GM18520 (cell line): ENCODE measurements around the gene SNRNP70.
"Not testable (repeated sequence)": the region's sequence is repeated elsewhere in the genome, so short reads cannot be mapped to it uniquely, and the experiment has no call there.

Experiments
- ATAC-seq: cut with Tn5 transposase; IDR thresholded peaks from one replicate; pipeline ENCODE4 v1.9.1; 2021; ENCODE audit not compliant: unreplicated experiment

The SNRNP70 gene

GRCh38 chr19:49064029-49064629 is 21.1 kb upstream of the SNRNP70 start:
- ATAC-seq, result no peak

- ATAC-seq, result no peak
These were observed 20.3 kb upstream of the SNRNP70 start, which contains the start of gene NTF4 for GRCh38 chr19:49064768-49065611. Gene NTF4 (minus strand): TSS chr19:49064818. CDS start chr19:49061997, 2,821 bp downstream.

DNA sequence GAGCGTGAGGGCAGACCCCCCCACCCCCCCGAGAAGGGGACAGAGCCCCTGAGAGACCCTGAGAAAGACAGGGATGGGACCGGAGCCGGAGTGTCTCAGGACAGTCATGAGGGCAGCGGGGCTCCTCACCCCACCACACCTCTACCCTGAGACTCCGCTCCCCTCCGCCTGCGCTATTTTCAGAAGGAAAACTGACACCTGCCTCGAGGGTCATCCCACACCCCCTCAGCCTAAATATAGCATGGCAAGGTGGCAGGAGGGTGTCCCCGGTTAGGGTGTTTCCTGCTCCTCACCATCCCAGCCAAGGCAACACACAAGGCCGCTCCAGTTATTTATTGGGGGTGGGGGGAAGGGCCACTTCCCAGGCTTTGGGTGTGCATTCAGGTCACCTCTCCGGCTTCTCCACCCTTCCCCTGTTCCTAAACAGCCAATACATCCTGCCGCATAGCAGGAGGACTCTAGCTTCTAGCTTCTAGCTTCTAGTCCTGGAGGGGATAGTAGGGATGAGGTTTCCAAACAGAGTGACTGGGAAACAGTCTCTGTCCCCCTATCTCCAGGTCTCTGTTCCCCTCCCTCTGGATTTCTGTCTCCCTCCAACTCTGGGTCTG is 19.2 kb upstream of the SNRNP70 start:
- no peak for ATAC-seq

GRCh38 chr19:49067554-49067953 is 17.7 kb upstream of the SNRNP70 start:
- no peak for ATAC-seq

- ATAC-seq, result no peak
These were observed 16.2 kb upstream of the SNRNP70 start for GRCh38 chr19:49069026-49069425.

GRCh38 chr19:49070416-49070815 is 14.8 kb upstream of the SNRNP70 start:
- no peak for ATAC-seq

DNA sequence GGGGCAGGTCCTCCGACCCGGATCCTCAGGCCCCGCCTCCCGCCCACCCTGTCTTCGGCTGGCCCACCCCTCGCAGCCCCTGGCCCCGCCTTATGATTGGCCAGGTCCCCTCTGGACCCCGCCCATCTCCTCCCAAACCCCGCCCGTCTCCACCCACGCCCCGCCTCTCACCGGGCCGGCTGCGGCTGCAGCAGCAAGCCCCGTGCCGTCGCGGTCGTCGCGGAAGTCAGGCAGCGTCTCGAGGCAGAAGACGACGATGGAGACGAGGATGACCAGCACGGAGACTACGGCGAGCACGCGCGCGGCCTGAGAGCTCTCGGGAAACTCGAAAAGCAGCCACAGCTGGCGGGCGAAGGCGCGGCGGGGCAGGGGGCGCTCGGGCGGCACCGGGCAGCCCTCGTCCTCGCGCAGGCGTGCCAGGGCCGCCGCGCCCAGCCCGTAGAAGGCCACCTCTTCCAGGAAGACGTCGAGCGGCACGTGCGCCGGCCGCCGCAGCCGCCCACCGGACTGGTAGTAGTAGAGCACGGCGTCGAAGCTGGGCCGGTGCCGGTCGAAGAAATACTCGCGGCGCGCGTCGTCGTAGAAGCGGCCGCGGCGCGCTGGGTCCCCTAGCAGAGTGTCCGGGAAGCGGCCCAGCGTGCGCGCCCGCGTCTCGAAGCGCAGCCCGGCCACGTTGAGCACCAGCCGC is 13.2 kb upstream of the SNRNP70 start:
- no peak for ATAC-seq

DNA sequence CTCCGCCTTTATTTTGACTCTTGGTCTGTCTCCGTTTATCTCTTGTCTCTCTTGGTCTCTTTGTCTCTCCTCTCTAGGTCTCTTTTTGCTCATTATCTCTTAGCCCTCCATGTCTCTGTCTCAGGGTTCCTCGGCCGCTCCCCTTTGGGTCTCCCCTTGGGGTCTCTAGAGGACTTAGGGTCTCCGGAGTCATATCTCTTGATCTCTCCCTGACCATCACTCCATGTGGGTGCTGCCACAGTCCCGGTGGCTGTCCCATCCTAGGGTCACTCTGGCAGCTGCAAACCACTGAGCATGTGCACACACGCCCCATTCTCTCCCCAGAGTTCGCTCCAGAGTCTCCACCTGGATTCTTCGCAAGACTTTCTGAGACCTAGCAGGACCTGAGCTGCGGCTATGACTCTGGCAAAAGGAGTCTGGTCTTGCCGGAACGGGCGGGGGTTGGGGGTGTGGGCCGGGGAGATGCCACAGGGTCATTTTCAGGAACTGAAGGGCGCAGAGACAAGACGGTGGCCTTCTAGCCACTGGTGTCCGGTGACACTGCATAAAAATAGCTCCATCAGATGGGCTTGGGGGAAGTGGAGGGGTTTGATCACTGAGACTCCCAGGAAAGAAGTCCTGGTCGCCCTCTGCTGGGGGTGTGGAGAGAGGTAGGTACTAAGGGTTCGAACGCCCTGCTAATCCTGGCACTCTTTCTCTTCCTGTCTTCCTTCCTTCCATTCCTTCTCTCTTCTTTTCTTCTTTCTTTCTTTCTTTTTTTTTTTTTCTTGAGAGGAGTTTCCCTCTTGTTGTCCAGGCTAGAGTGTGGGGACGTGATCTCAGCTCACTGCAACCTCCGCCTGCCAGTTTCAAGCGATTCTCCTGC is 11.5 kb upstream of the SNRNP70 start:
- no peak for ATAC-seq

- ATAC-seq, result not testable (repeated sequence)
These were observed 10.4 kb upstream of the SNRNP70 start for GRCh38 chr19:49074869-49075268.

DNA sequence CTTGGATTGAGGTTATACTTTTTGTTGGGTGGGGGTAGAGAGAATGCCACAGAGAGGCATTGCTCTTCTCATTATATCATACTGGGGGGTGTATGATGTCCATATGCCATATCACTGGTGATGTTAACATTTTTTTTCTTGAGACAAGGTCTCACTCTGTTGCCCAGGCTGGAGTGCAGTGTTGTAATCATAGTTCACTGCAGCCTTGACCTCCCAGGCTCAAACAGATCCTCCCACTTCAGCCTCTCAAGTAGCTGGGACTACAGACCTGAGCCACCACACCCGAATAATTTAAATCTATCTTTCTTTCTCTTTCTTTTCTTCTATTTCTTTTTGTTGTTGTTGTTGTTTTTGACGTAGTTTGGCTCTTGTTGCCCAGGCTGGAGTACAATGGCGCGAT is 4.9 kb upstream of the SNRNP70 start:
- no peak for ATAC-seq

DNA sequence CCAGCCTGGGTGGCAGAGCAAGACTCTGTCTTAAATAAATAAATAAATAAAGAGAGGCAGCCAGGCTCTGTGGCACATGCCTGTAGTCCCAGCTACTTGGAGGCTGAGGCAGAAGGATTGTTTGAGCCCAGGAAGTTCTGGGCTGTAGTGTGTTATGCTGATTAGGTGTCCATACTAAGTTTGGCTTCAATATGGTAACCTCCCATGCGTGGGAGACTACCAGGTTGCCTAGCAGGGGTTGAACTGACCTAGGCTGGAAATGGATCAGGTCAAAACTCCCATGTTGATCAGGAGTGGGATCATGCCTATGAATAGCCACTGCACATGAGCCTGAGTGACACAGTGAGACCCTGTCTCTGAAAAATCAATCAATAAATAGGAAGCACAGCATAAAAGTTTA is 4.0 kb upstream of the SNRNP70 start:
- no peak for ATAC-seq

DNA sequence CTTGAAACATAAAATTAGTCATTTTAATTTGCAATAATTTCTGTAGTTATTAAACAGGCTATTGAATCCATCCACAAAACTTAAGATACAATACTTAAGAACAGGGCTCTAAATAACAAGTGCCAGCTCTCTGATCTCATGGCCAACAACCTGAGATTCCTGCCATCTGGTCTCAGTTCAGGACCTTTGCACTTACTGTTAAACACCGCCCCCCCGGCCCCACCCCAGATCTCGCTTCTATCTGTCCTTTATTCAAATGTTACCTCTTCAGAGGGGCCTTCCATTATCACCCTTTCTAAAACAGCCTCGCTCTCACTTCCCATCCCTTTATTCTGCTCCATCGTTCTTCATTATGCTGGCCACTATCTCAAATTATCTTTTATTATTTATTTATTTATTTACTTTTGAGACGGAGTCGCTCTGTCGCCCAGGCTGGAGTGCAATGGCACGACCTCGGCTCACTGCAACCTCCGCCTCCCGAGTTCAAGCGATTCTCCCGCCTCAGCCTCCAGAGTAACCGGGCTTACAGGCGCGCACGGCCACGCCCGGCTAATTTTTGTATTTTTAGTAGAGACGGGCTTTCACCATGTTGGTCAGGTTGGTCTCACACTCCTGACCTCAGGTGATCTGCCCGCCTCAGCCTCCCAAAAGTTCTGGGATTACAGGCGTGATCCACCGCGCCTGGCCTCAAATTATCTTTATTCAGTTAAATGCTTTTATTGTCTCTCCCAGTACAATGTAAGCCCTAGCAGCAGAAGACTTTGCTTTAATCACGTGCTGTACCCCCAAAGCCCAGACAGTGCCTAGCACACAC is 838 bp upstream of the SNRNP70 start:
- no peak for ATAC-seq

- no peak for ATAC-seq
These were observed 599 bp downstream of the SNRNP70 start for GRCh38 chr19:49085868-49086232.

DNA sequence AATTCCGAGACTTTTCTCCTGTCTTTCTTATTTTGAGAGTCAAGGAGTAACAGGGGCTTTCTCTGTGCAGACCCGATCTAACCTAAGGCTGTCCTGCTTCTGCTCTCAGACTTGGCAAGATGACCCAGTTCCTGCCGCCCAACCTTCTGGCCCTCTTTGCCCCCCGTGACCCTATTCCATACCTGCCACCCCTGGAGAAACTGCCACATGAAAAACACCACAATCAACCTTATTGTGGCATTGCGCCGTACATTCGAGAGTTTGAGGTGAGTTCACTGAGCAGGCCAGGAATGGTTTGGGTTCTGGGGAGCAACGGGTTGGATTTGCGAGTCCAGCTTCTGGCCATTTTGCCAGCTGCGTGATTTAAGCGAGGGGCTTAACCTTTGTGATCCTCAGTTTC is 1.0 kb downstream of the SNRNP70 start:
- ATAC-seq, result no peak

- no peak for ATAC-seq
These were observed 6.3 kb downstream of the SNRNP70 start for GRCh38 chr19:49091391-49092038.

DNA sequence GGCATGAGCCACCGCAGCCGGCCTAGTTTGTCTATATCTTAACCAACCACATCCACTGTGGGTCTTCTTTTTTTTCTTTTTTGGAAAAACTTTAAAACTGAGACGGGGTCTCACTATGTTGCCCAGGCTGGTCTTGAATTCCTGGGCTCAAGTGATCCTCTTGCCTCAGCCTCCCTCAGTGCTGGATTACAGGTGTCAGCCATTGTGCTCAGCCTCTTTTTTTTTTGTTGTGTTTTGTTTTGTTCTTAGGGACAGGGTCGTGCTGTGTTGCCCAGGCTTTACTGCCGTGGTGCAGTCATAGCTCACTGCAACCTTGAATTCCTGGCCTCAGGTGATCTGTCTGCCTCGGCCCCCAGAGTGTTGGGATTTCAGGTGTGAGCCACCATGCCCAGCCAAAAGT is 7.4 kb downstream of the SNRNP70 start:
- ATAC-seq, result no peak

DNA sequence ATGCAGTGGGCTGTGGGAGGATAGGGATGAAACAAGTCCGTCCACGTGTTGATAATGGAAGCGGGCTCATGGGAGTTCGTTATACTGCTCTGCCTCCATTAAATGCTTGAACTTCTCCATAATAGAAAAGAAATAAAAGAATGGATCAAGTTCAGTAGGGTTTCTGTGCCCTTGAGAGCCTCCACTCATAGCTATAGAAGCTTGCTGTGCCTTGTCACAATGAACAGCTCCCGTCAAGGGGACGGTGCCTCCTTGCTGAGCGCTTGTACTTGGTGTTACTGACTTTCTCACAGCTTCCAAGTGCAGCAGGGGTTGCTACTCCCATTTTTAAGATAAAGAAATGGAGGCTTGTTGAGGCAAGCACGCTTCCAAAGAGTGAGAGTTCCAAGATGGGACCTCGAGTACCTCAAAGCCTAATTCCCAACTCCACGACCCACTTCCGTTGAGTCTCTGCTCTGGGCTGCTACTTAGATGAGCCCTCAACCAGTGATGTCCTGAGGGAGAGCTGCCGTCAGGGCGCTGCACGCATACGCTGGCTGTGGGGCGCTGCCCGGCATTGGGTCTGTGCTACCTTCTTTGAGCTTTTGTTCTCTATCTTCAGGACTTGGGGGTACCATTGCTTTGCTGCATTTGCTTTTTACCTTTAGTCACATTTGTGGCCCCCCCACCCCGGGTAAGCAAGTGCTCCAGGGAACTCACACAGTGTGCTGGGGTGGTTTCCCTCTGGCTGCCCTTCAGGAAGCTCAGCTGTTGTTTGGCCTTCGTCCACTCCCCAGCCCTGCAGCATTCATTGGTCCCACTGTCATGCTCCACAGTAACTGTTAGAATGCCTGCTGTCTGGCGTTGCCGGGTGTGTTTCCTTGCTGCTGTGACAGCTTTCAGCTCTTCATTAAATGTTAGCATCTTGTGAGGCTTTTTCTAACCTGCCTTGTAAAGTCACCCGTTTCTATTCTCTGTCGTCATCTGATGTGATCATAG is 9.5 kb downstream of the SNRNP70 start:
- no peak for ATAC-seq
